GM21576 (cell line): ENCODE results near the gene NFATC4.
"Not testable (repeated sequence)": the region's sequence is repeated elsewhere in the genome, so short reads cannot be mapped to it uniquely, and the experiment has no call there.

Experiments used
- ATAC-seq: cut with Tn5 transposase; IDR thresholded peaks from one replicate; pipeline ENCODE4 v1.9.1; 2021; ENCODE audit warnings: mild to moderate bottlenecking, moderate library complexity; ENCODE audit not compliant: unreplicated experiment

The NFATC4 gene

GRCh38 chr14:24366413-24366720 lies 1.6 kb upstream of the NFATC4 start:
- no peak for ATAC-seq

GRCh38 chr14:24366721-24367513 lies 1.1 kb upstream of the NFATC4 start:
- peak; percentile 58 for ATAC-seq

- no peak for ATAC-seq
Observed at GRCh38 chr14:24368212-24368561, 203 bp downstream of the NFATC4 start.

- ATAC-seq = no peak
Observed at GRCh38 chr14:24368562-24369252, 723 bp downstream of the NFATC4 start.

- ATAC-seq = no peak
Observed at GRCh38 chr14:24369463-24369862, 1.5 kb downstream of the NFATC4 start.

- no peak for ATAC-seq
Observed at GRCh38 chr14:24369907-24370687, 2.1 kb downstream of the NFATC4 start.

- ATAC-seq = no peak
Observed at GRCh38 chr14:24370748-24371147, 2.8 kb downstream of the NFATC4 start.

- not testable (repeated sequence) for ATAC-seq
Observed at GRCh38 chr14:24371605-24372004, 3.6 kb downstream of the NFATC4 start.

GRCh38 chr14:24372701-24373416 lies 4.9 kb downstream of the NFATC4 start:
- no peak for ATAC-seq

GRCh38 chr14:24376448-24377070 lies 8.6 kb downstream of the NFATC4 start:
- ATAC-seq = no peak

GRCh38 chr14:24377126-24377525 lies 9.1 kb downstream of the NFATC4 start:
- ATAC-seq = no peak

GRCh38 chr14:24377657-24378056 lies 9.7 kb downstream of the NFATC4 start:
- ATAC-seq = no peak

- ATAC-seq = no peak
Observed at GRCh38 chr14:24378327-24378726, 10.3 kb downstream of the NFATC4 start.

GRCh38 chr14:24378981-24379906 lies 11.3 kb downstream of the NFATC4 start:
- no peak for ATAC-seq

- ATAC-seq = no peak
Observed at GRCh38 chr14:24379907-24380730, 12.1 kb downstream of the NFATC4 start.

- ATAC-seq = no peak
Observed at GRCh38 chr14:24381363-24382063, 13.5 kb downstream of the NFATC4 start.

GRCh38 chr14:24382064-24382371 lies 14.0 kb downstream of the NFATC4 start:
- ATAC-seq = no peak

- ATAC-seq = no peak
Observed at GRCh38 chr14:24384169-24384568, 16.2 kb downstream of the NFATC4 start.
